Effector memory CD8-positive, alpha-beta T cell (primary cell): Measurements from ENCODE around the gene KCNB1.

Experiments used
- ATAC-seq: fragments of 150-1000 bp; cut with Tn5 transposase; replicated peaks from 2 replicates; pipeline ENCODE4 v1.10.0; 2021; ENCODE audit warnings: mild to moderate bottlenecking, moderate library complexity
- DNase-seq, 3 experiments: peaks; one replicate each; pipeline ENCODE4 v3.0.0; 2021
- H3K27ac Mint-ChIP-seq, 2 donors: one replicate each; pipeline ENCODE4 v1.8.0; 2022; ENCODE audit warnings: mild to moderate bottlenecking in 2 of 2, mixed read lengths in 2 of 2, moderate library complexity in 2 of 2
- H3K27me3 Mint-ChIP-seq, 2 donors: one replicate each; pipeline ENCODE4 v1.8.0; 2022; ENCODE audit warnings: mixed read lengths in 2 of 2
- H3K36me3 Mint-ChIP-seq: one replicate; pipeline ENCODE4 v1.8.0; 2022; ENCODE audit warnings: mild to moderate bottlenecking, moderate library complexity, mixed read lengths; ENCODE audit not compliant: insufficient read depth
- H3K4me1 Mint-ChIP-seq, 2 donors: one replicate each; pipeline ENCODE4 v1.8.0; 2022; ENCODE audit warnings: low read depth in 2 of 2, mixed read lengths in 2 of 2
- H3K4me3 Mint-ChIP-seq, 2 donors: one replicate each; pipeline ENCODE4 v1.8.0; 2022; ENCODE audit warnings: mild to moderate bottlenecking in 2 of 2, mixed read lengths in 2 of 2, moderate library complexity in 2 of 2
- H3K9me3 Mint-ChIP-seq, 2 donors: one replicate each; pipeline ENCODE4 v1.8.0; 2022; ENCODE audit warnings: mixed read lengths in 2 of 2

The KCNB1 gene

GRCh38 chr20:49513009-49513408 is 30.5 kb upstream of the KCNB1 start:
- Mint-ChIP-seq H3K27ac (no peak overlapping the region), H3K4me3 (no peak overlapping the region)

GRCh38 chr20:49511788-49512525 is 29.5 kb upstream of the KCNB1 start:
- peaks cover 4 to 6% of the 10 kb centered on the region in 2 donors for H3K4me1 Mint-ChIP-seq
- H3K27ac Mint-ChIP-seq, result no peak overlapping the region
- peaks cover 26 to 31% of the 10 kb centered on the region in 2 donors for H3K27me3 Mint-ChIP-seq
- no peaks in the 10 kb centered on the region for H3K36me3 Mint-ChIP-seq
- no peak overlapping the region for H3K4me3 Mint-ChIP-seq
- DNase-seq, result no peak
- no peak for ATAC-seq
- no peaks in the 10 kb centered on the region for H3K9me3 Mint-ChIP-seq

More at GRCh38 chr20:49513009-49513408, 30.5 kb upstream of the KCNB1 start:
- H3K4me1 Mint-ChIP-seq, result peaks cover 8 to 9% of the 10 kb centered on the region in 2 donors
- peaks cover 25 to 26% of the 10 kb centered on the region in 2 donors for H3K27me3 Mint-ChIP-seq
- DNase-seq (no peak), ATAC-seq (no peak)
- H3K36me3 Mint-ChIP-seq, result peaks cover under 1% of the 10 kb centered on the region
- H3K9me3 Mint-ChIP-seq, result no peaks in the 10 kb centered on the region

GRCh38 chr20:49510562-49511122 is 28.2 kb upstream of the KCNB1 start:
- DNase-seq (no peak), ATAC-seq (no peak)
- H3K27ac Mint-ChIP-seq, result no peak overlapping the region
- peaks cover 31 to 36% of the 10 kb centered on the region in 2 donors for H3K27me3 Mint-ChIP-seq
- no peak overlapping the region for H3K4me3 Mint-ChIP-seq
- H3K4me1 Mint-ChIP-seq, result peaks cover 4 to 6% of the 10 kb centered on the region in 2 donors
- no peaks in the 10 kb centered on the region for H3K9me3 Mint-ChIP-seq
- no peaks in the 10 kb centered on the region for H3K36me3 Mint-ChIP-seq

GRCh38 chr20:49508435-49509199 is 26.1 kb upstream of the KCNB1 start:
- Mint-ChIP-seq H3K27me3 (peaks cover 31 to 48% of the 10 kb centered on the region in 2 donors), H3K4me3 (no peak overlapping the region), H3K27ac (no peak overlapping the region), H3K36me3 (peaks cover 3% of the 10 kb centered on the region), H3K9me3 (no peaks in the 10 kb centered on the region), H3K4me1 (peaks cover 4 to 6% of the 10 kb centered on the region in 2 donors)
- DNase-seq (peak in 1 of 3 experiments; percentile 11), ATAC-seq (peak; percentile 46)

GRCh38 chr20:49507741-49508434 is 25.4 kb upstream of the KCNB1 start:
- Mint-ChIP-seq H3K36me3 (peaks cover 3% of the 10 kb centered on the region), H3K4me1 (peaks cover 4 to 6% of the 10 kb centered on the region in 2 donors), H3K4me3 (no peak overlapping the region), H3K9me3 (no peaks in the 10 kb centered on the region), H3K27me3 (peaks cover 34 to 55% of the 10 kb centered on the region in 2 donors), H3K27ac (no peak overlapping the region)
- ATAC-seq, result no peak
- no peak for DNase-seq

- H3K4me3 Mint-ChIP-seq, result no peak overlapping the region
- no peaks in the 10 kb centered on the region for H3K9me3 Mint-ChIP-seq
- ATAC-seq (no peak), DNase-seq (no peak)
- H3K27ac Mint-ChIP-seq, result no peak overlapping the region
- peaks cover 29 to 57% of the 10 kb centered on the region in 2 donors for H3K27me3 Mint-ChIP-seq
- peaks cover 4 to 6% of the 10 kb centered on the region in 2 donors for H3K4me1 Mint-ChIP-seq
- H3K36me3 Mint-ChIP-seq, result peaks cover 3% of the 10 kb centered on the region
Observed at GRCh38 chr20:49505518-49505917, 23.1 kb upstream of the KCNB1 start.

GRCh38 chr20:49503176-49503575 is 20.7 kb upstream of the KCNB1 start:
- Mint-ChIP-seq H3K4me1 (peaks cover 0 to 2% of the 10 kb centered on the region in 2 donors), H3K27me3 (peaks cover 21 to 51% of the 10 kb centered on the region in 2 donors), H3K27ac (no peak overlapping the region), H3K9me3 (no peaks in the 10 kb centered on the region), H3K36me3 (peaks cover 3% of the 10 kb centered on the region), H3K4me3 (no peak overlapping the region)
- ATAC-seq, result no peak
- DNase-seq, result no peak

- peaks cover 3% of the 10 kb centered on the region for H3K36me3 Mint-ChIP-seq
- H3K9me3 Mint-ChIP-seq, result no peaks in the 10 kb centered on the region
- peaks cover 25 to 51% of the 10 kb centered on the region in 2 donors for H3K27me3 Mint-ChIP-seq
- no peaks in the 10 kb centered on the region for H3K4me1 Mint-ChIP-seq
- ATAC-seq, result no peak
- no peak for DNase-seq
- no peak overlapping the region for H3K27ac Mint-ChIP-seq
- H3K4me3 Mint-ChIP-seq, result no peak overlapping the region
Observed at GRCh38 chr20:49501917-49502316, 19.4 kb upstream of the KCNB1 start.

- H3K9me3 Mint-ChIP-seq, result no peaks in the 10 kb centered on the region
- no peak overlapping the region for H3K27ac Mint-ChIP-seq
- ATAC-seq (no peak), DNase-seq (no peak)
- H3K4me1 Mint-ChIP-seq, result no peaks in the 10 kb centered on the region
- no peak overlapping the region for H3K4me3 Mint-ChIP-seq
- no peaks in the 10 kb centered on the region for H3K36me3 Mint-ChIP-seq
- H3K27me3 Mint-ChIP-seq, result peaks cover 25% of the 10 kb centered on the region in 2 donors
Observed at GRCh38 chr20:49497398-49497669, 14.9 kb upstream of the KCNB1 start.

- Mint-ChIP-seq H3K27me3 (peaks cover 27 to 30% of the 10 kb centered on the region in 2 donors), H3K9me3 (peaks cover 0 to under 1% of the 10 kb centered on the region in 2 donors), H3K4me3 (no peak overlapping the region), H3K4me1 (no peaks in the 10 kb centered on the region), H3K27ac (no peak overlapping the region), H3K36me3 (no peaks in the 10 kb centered on the region)
- no peak for DNase-seq
- no peak for ATAC-seq
Observed at GRCh38 chr20:49496553-49497397, 14.3 kb upstream of the KCNB1 start.

- Mint-ChIP-seq H3K27me3 (peaks cover 31 to 37% of the 10 kb centered on the region in 2 donors), H3K9me3 (peaks cover 1 to 8% of the 10 kb centered on the region in 2 donors), H3K4me3 (no peak overlapping the region), H3K4me1 (no peaks in the 10 kb centered on the region), H3K36me3 (no peaks in the 10 kb centered on the region), H3K27ac (no peak overlapping the region)
- ATAC-seq (no peak), DNase-seq (no peak)
Observed at GRCh38 chr20:49496043-49496442, 13.6 kb upstream of the KCNB1 start.

GRCh38 chr20:49490689-49491088 is 8.2 kb upstream of the KCNB1 start:
- ATAC-seq (no peak), DNase-seq (no peak)
- Mint-ChIP-seq H3K4me1 (no peaks in the 10 kb centered on the region), H3K4me3 (no peak overlapping the region), H3K27ac (no peak overlapping the region), H3K36me3 (no peaks in the 10 kb centered on the region), H3K9me3 (peaks cover 6 to 15% of the 10 kb centered on the region in 2 donors), H3K27me3 (peaks cover 44 to 51% of the 10 kb centered on the region in 2 donors)
